ENCODE data around the gene GIPC1. TPM values are rescaled to one million over a fixed set of nuclear protein-coding genes. Genes with fewer than 3 reads are reported as not detected.
"Not testable (repeated sequence)": the region's sequence is repeated elsewhere in the genome, so short reads cannot be mapped to it uniquely, and the experiment has no call there.

Gene GIPC1
- total RNA-seq, 1 donor from 2014 or later, result 23.6 TPM

DNA sequence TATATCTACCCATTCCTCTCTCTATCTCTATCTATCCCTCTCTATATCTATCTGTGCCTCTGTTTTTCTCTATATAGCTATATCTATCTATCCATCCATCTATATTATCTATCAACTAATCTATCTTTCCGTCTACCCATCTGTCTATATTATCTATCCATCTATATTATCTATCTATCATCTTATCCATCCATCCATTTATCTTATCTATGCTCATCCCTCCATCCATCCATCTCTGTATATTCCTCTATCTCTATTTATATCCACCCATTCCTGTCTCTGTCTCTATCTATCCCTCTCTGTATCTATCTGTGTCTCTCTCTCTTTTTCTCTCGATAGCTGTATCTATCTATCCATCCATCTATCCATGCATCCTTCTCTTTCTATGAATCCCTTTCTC, 35.0 kb downstream of the GIPC1 start:
- H3K4me3 Mint-ChIP-seq, result no peak overlapping the region
- peaks cover 7% of the 10 kb centered on the region for H3K36me3 Mint-ChIP-seq
- DNase-seq (ENCODE audit: low spot score), result no peak
- H4K20me1 ChIP-seq (ENCODE audit: low read depth), result no peaks in the 10 kb centered on the region
- H3K27ac Mint-ChIP-seq, result no peak overlapping the region
- H3K4me3 ChIP-seq, result no peak overlapping the region
- no peaks in the 10 kb centered on the region for H3F3A ChIP-seq (ENCODE audit: low read depth)
- no peaks in the 10 kb centered on the region for H3K4me1 ChIP-seq
- TF ChIP-seq EZH2phosphoT487 (IDR thresholded peaks at IDR 0.05) (no peak), CTCF (IDR thresholded peaks at IDR 0.05) (no peak), EZH2 (IDR thresholded peaks at IDR 0.05) (no peak)
- no peak overlapping the region for H3K4me2 ChIP-seq
- no peak overlapping the region for H3K9ac ChIP-seq
- H3K4me1 Mint-ChIP-seq, result no peaks in the 10 kb centered on the region
- H3K27me3 Mint-ChIP-seq (ENCODE audit: insufficient read depth, low read depth), result peaks cover 3% of the 10 kb centered on the region
- no peak overlapping the region for H3K27ac ChIP-seq
- no peak overlapping the region for H2AFZ ChIP-seq (replicated peaks)
- H3K9me3 Mint-ChIP-seq, result no peaks in the 10 kb centered on the region
- no peaks in the 10 kb centered on the region for H3K79me2 ChIP-seq (ENCODE audit: low read depth)
- H3K36me3 ChIP-seq, result no peaks in the 10 kb centered on the region
- no peaks in the 10 kb centered on the region for H3K27me3 ChIP-seq
- no peaks in the 10 kb centered on the region for H3K9me3 ChIP-seq (ENCODE audit: low read depth)

DNA sequence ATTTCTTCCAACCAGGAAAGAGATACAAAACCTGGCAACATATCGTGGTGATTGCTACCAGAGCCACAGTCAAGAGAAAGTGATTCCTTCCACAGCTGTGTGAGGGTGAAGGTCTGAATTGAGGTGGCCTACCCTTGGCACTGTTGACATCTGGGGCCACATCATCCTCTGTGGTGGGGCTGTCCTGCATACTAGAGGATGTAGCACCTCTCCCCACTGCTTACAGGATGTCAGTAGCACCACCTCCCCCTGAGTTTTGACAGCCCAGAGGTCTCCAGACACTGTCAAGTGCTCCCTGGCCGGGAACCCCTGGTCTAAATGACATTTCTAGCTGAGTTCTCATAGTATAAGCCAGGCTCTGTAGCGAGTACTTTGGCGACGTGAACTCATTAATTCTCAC, 36.2 kb downstream of the GIPC1 start:
- H3F3A ChIP-seq (ENCODE audit: low read depth), result no peaks in the 10 kb centered on the region
- no peaks in the 10 kb centered on the region for H3K36me3 ChIP-seq
- H3K4me2 ChIP-seq, result no peak overlapping the region
- Mint-ChIP-seq H3K36me3 (peaks cover 4% of the 10 kb centered on the region), H3K27me3 (ENCODE audit: insufficient read depth, low read depth) (peaks cover 3% of the 10 kb centered on the region), H3K9me3 (no peaks in the 10 kb centered on the region), H3K4me3 (peak overlapping the region; percentile 48), H3K27ac (no peak overlapping the region), H3K4me1 (no peaks in the 10 kb centered on the region)
- no peaks in the 10 kb centered on the region for H3K27me3 ChIP-seq
- H3K9ac ChIP-seq, result no peak overlapping the region
- TF ChIP-seq EZH2phosphoT487 (IDR thresholded peaks at IDR 0.05), result no peak
- TF ChIP-seq EZH2 (IDR thresholded peaks at IDR 0.05), result no peak
- no peak for TF ChIP-seq CTCF (IDR thresholded peaks at IDR 0.05)
- H3K79me2 ChIP-seq (ENCODE audit: low read depth), result no peaks in the 10 kb centered on the region
- no peak for DNase-seq (ENCODE audit: low spot score)
- H3K4me1 ChIP-seq, result no peaks in the 10 kb centered on the region
- H3K9me3 ChIP-seq (ENCODE audit: low read depth), result no peaks in the 10 kb centered on the region
- H3K4me3 ChIP-seq, result no peak overlapping the region
- H4K20me1 ChIP-seq (ENCODE audit: low read depth), result no peaks in the 10 kb centered on the region
- no peak overlapping the region for H2AFZ ChIP-seq (replicated peaks)
- no peak overlapping the region for H3K27ac ChIP-seq

- H3K4me1 Mint-ChIP-seq; H3K4me3 ChIP-seq; H3K4me1 ChIP-seq; H3K27ac Mint-ChIP-seq; H3K27ac ChIP-seq; H3K36me3 ChIP-seq; H3K27me3 Mint-ChIP-seq (ENCODE audit: insufficient read depth, low read depth); H3K9me3 Mint-ChIP-seq; H3K79me2 ChIP-seq (ENCODE audit: low read depth); H3K27me3 ChIP-seq; H3K9me3 ChIP-seq (ENCODE audit: low read depth); H4K20me1 ChIP-seq (ENCODE audit: low read depth); H3K4me3 Mint-ChIP-seq; H3K4me2 ChIP-seq; DNase-seq (ENCODE audit: low spot score); H3K9ac ChIP-seq; H3F3A ChIP-seq (ENCODE audit: low read depth); H2AFZ ChIP-seq (replicated peaks): not testable (repeated sequence)
- H3K36me3 Mint-ChIP-seq, result peaks cover 21% of the 10 kb centered on the region
Measured at GRCh38 chr19:14452303-14452702, 43.6 kb downstream of the GIPC1 start.

DNA sequence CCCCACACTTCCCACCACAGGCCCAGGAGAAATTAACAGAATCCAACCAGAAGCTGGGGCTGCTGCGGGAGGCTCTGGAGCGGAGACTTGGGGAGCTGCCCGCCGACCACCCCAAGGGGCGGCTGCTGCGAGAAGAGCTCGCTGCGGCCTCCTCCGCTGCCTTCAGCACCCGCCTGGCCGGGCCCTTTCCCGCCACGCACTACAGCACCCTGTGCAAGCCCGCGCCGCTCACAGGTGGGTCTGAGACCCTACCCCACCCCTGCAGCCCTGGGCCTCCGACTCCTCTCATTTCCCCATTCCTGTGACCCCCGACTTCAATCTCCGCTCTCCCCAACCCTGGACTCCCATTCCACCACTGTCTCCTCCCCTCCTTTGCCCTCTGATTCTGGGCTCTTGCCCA, 45.1 kb downstream of the GIPC1 start:
- Mint-ChIP-seq H3K27ac (no peak overlapping the region), H3K9me3 (no peaks in the 10 kb centered on the region), H3K27me3 (ENCODE audit: insufficient read depth, low read depth) (peaks cover 2% of the 10 kb centered on the region), H3K36me3 (peaks cover 27% of the 10 kb centered on the region), H3K4me3 (no peak overlapping the region), H3K4me1 (no peaks in the 10 kb centered on the region)
- no peak overlapping the region for H2AFZ ChIP-seq (replicated peaks)
- TF ChIP-seq EZH2 (IDR thresholded peaks at IDR 0.05) (no peak), EZH2phosphoT487 (IDR thresholded peaks at IDR 0.05) (no peak), CTCF (IDR thresholded peaks at IDR 0.05) (no peak)
- no peaks in the 10 kb centered on the region for H3F3A ChIP-seq (ENCODE audit: low read depth)
- no peaks in the 10 kb centered on the region for H4K20me1 ChIP-seq (ENCODE audit: low read depth)
- H3K4me1 ChIP-seq, result no peaks in the 10 kb centered on the region
- H3K79me2 ChIP-seq (ENCODE audit: low read depth), result no peaks in the 10 kb centered on the region
- no peak overlapping the region for H3K4me2 ChIP-seq
- H3K27me3 ChIP-seq, result no peaks in the 10 kb centered on the region
- no peaks in the 10 kb centered on the region for H3K36me3 ChIP-seq
- H3K9ac ChIP-seq, result no peak overlapping the region
- no peak overlapping the region for H3K27ac ChIP-seq
- H3K9me3 ChIP-seq (ENCODE audit: low read depth), result no peaks in the 10 kb centered on the region
- no peak overlapping the region for H3K4me3 ChIP-seq
- no peak for DNase-seq (ENCODE audit: low spot score)
